ENCODE results near the gene ATG4A. TPM values are rescaled to one million over a fixed set of nuclear protein-coding genes. Genes with fewer than 3 reads are reported as not detected.

ATG4A gene
- total and polyA plus RNA-seq, 8 donors: 8.9 to 14.6 (median 10.1) TPM

GRCh38 chrX:108162265-108162664 lies 70.7 kb downstream of the ATG4A start:
- TF ChIP-seq, protein P1, sequence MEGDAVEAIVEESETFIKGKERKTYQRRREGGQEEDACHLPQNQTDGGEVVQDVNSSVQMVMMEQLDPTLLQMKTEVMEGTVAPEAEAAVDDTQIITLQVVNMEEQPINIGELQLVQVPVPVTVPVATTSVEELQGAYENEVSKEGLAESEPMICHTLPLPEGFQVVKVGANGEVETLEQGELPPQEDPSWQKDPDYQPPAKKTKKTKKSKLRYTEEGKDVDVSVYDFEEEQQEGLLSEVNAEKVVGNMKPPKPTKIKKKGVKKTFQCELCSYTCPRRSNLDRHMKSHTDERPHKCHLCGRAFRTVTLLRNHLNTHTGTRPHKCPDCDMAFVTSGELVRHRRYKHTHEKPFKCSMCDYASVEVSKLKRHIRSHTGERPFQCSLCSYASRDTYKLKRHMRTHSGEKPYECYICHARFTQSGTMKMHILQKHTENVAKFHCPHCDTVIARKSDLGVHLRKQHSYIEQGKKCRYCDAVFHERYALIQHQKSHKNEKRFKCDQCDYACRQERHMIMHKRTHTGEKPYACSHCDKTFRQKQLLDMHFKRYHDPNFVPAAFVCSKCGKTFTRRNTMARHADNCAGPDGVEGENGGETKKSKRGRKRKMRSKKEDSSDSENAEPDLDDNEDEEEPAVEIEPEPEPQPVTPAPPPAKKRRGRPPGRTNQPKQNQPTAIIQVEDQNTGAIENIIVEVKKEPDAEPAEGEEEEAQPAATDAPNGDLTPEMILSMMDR (IDR thresholded peaks at IDR 0.05): no peak
- intact Hi-C loops (cut with DNase I): no loop called here
- WGBS, 2 donors: 70 to 83% methylated on average over 4 of the region's 4 CpGs
- ATAC-seq: no peak
- Histone ChIP-seq H3K27ac (no peak overlapping the region), H3K36me3 (no peaks in the 10 kb centered on the region), H3K4me1 (no peaks in the 10 kb centered on the region), H3K4me3 (no peak overlapping the region), H3K9me3 (no peaks in the 10 kb centered on the region), H3K27me3 (peaks cover 0 to 10% (median 0%) of the 10 kb centered on the region in 4 donors)
- FAIRE-seq: no peak
- DNase-seq: no peak

- ATAC-seq (no peak), FAIRE-seq (no peak), DNase-seq (no peak)
- intact Hi-C loops (cut with DNase I): no loop called here
- Histone ChIP-seq H3K27ac (no peak overlapping the region), H3K4me3 (no peak overlapping the region), H3K9me3 (no peaks in the 10 kb centered on the region), H3K36me3 (no peaks in the 10 kb centered on the region), H3K4me1 (no peaks in the 10 kb centered on the region), H3K27me3 (peaks cover 0 to 11% (median 0%) of the 10 kb centered on the region in 4 donors)
- 76 to 83% methylated on average over 7 of the region's 7 CpGs for WGBS, 2 donors
- TF ChIP-seq, protein P1 (IDR thresholded peaks at IDR 0.05): no peak
Measured at GRCh38 chrX:108163333-108164082, 71.9 kb downstream of the ATG4A start.

- FAIRE-seq: no peak
- Histone ChIP-seq H3K4me3 (no peak overlapping the region), H3K36me3 (no peaks in the 10 kb centered on the region), H3K27me3 (peaks cover 0 to 11% (median 0%) of the 10 kb centered on the region in 4 donors), H3K27ac (no peak overlapping the region), H3K9me3 (no peaks in the 10 kb centered on the region), H3K4me1 (no peaks in the 10 kb centered on the region)
- intact Hi-C loops (cut with DNase I): no loop called here
- TF ChIP-seq, protein P1 (IDR thresholded peaks at IDR 0.05): no peak
- ATAC-seq: peak in 3 of 4 donors; percentile 44 to 66 (median 59)
- DNase-seq: no peak
- 77 to 78% methylated on average over 7 of the region's 7 CpGs for WGBS, 2 donors
Measured at GRCh38 chrX:108165383-108166111, 74.0 kb downstream of the ATG4A start.

GRCh38 chrX:108167211-108167872 lies 75.8 kb downstream of the ATG4A start:
- no peaks in the 10 kb centered on the region for H3K36me3 ChIP-seq
- 65 to 71% methylated on average over 5 of the region's 5 CpGs for WGBS, 2 donors
- H3K27ac ChIP-seq: no peak overlapping the region
- no peak overlapping the region for H3K4me3 ChIP-seq
- TF ChIP-seq, protein P1 (IDR thresholded peaks at IDR 0.05): no peak
- H3K9me3 ChIP-seq: no peaks in the 10 kb centered on the region
- no peak for ATAC-seq
- no peaks in the 10 kb centered on the region for H3K4me1 ChIP-seq
- no peak for FAIRE-seq
- intact Hi-C loops (cut with DNase I): no loop called here
- DNase-seq: no peak
- peaks cover 0 to 11% (median 0%) of the 10 kb centered on the region in 4 donors for H3K27me3 ChIP-seq
